HG03103 (cell line): ENCODE measurements around the gene MARK2.
A peak's percentile ranks its signal among the peaks of the same experiment; 100 is the strongest.

Source experiments
- ATAC-seq: cut with Tn5 transposase; IDR thresholded peaks from one replicate; pipeline ENCODE4 v1.9.1; 2021; ENCODE audit warnings: low read depth; ENCODE audit not compliant: unreplicated experiment

Gene MARK2

GRCh38 chr11:63826471-63827190 is 12.3 kb upstream of the MARK2 start:
- ATAC-seq = no peak

DNA sequence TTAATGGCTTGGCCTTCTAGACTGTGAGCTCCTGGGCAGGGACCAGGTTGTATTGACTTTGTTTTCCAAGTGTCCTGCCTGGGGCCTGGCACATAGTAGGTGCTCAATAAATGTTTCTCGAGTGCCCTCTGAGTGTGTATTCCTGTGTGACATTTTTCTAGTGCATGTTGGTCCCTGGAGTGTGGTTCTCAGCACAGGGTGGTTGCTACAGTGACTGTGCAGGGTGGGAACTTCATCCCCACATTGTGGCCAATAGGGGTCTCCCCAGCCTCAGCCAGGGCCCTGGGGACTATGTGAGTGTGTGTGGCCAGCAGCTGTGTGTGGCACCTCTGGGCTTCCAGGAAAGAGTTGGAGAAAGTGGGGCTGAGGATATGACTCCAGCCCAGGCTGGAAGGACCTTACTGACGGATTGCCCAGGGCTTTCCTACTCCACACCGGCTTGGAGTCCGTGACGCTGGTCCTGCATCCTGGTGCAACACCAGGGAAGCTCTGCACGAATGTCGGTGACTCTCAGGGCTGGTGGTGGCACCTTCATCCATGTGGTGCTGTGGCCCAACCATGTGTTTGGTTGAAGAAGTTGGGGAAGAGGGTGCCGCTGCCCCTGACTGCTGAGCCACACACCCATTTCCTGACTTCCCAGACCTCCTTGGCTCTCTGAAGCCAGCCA is 9.0 kb upstream of the MARK2 start:
- ATAC-seq = no peak

DNA sequence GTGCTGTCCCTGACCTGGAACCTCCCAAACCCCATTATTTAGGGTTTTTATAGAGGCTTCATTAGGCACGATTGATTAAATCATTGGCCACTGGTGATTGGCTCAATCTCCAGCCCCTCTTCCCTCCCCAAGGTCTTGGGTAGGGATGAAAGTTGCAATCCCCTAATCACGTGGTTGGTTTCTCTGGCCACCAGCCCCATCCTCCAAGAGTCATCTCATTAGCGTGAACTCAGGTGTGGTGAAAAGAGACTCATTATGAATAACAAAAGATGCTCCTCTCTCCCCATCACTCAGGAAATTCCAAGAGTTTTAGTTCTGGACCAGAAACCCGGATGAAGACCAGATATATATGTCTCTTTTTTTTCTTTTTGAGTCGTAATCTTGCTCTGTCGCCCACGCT is 7.6 kb upstream of the MARK2 start:
- ATAC-seq = no peak

- no peak for ATAC-seq
These were observed 6.6 kb upstream of the MARK2 start for GRCh38 chr11:63832336-63832735.

GRCh38 chr11:63833048-63833447 is 5.9 kb upstream of the MARK2 start:
- no peak for ATAC-seq

GRCh38 chr11:63834535-63835157 is 4.3 kb upstream of the MARK2 start:
- ATAC-seq = no peak

DNA sequence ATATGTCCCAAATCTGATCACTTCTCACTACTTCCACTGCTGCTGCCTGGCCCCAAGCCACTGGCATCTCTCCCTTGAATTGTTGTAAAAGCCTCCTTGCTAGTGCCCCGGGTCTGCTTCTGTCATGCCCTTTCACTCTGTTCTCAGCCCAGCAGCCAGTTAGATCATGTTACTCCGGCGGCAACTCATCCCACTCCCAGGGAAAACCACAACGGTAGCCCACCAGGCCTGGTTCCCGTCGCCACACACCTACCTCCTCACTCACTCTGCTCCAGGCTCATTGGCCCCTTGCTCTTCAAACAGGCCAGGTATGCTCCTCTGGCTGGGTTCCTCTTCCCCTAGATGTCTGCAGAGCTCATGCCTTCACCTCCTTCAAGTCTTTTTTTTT is 3.8 kb upstream of the MARK2 start:
- ATAC-seq = no peak

DNA sequence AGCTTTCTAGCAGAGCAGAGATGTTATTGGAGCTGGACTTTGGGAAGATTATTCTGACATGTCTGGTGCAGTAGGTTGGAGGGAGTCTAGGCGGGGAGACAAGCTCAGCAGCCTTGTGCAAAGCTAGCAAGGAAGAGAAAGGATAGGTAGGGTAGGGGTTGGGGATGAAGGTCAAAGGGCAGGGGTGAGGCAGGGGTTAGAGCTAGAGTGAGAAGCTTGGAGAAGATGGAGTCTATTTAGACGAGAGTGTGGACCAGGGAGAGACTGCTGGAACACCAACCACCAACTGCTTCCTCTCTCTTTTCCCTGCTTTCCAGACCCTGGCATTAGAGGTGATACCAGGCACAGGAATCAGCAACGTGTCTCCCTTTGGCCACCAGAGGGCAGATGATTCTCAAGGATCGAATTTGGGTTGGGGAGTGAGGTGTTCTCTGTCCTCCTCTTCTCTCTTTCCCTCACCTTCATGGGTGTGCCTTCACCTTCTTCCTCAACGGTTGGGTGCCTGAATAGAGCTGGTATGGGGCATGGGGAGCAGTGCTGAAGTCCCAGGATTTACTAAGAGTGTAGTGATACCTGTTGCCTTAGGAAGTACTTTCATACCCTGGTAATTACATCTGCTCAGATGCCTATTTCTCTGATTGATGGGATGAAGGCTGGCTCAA is 1.8 kb upstream of the MARK2 start:
- no peak for ATAC-seq

DNA sequence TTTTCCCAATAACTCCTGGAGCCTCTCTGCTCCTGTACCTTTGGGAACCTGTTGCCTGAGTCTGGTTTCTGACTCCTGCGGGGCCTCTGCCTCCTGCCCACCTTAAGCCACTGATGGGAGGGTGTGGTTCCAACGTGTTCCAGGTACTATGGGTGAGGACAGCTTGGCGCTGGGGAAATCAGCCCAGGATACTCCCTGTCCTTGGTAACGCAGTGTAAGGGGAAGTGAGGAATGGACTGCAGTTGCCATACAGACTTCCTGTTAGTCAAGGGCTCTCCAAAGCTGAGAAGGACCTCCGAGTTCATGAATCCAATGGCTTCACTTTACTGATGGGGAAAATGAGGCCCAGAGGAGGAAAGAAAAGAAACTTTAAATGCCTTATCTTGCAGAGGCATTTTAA is 1.2 kb upstream of the MARK2 start:
- no peak for ATAC-seq

DNA sequence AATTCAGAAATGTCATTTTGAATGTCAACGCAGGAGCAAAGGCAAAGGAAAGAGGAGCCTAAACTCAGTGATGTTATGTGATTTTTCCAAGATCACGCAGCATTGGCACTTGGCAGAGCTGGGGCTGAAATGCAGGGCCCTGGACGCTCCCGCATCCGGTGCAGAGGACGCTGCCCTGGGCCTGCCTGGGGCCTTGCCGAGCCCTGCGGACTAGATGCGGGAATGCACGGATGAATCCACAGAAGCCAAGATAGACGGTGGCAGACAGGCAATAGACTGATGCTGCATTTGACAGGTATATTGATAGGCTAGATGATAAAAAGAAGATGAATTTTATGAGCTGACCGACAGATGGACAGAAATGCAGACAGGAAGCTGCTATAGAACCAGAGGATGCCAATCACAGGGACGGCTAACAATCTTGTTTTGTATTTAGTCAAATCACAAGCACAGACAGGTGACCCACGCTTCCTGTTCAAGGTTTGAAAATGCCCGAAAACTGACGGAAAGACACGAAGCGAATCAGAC is 696 bp upstream of the MARK2 start:
- ATAC-seq = no peak

DNA sequence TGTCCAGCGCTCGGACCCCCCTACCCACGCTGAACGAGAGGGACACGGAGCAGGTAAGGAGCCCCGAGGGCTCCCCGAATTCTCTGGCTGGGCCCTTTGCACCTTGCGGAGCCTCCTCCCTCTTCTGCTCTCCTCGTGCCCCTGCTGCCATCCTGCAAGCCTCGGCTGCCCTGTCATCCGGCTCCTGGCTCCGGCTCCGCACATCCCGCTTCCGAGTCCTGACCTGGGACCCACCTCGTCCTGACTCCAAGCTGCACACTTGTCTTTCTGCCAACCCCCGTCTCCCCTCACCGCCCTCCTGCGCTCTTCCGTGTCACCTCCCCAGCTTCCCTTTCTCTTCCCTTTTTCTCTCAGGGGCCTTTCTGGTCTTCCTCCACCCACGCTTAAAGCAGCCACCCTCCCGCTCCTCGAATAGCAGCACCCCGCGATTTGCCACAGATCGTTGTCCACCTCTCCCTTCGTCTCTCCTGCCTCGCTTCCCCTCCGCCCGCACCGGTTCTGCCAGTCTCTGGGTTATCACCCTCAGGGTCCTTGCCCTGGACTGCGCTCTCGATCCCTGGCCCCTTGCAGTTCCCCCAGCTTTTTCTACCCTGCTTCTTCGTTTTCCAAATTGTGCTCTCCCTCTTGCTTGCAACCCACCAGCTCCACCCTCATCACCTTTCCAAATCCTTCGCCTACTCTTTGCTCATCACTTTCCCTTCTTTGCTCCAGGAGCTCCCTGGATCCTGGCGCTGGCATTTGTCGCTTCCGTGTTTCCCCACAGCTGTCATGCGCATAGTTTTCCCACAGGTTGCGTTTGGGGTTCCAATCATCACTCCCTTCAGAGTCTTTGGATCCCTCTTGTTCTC is 822 bp downstream of the MARK2 start:
- ATAC-seq = peak; percentile 3

DNA sequence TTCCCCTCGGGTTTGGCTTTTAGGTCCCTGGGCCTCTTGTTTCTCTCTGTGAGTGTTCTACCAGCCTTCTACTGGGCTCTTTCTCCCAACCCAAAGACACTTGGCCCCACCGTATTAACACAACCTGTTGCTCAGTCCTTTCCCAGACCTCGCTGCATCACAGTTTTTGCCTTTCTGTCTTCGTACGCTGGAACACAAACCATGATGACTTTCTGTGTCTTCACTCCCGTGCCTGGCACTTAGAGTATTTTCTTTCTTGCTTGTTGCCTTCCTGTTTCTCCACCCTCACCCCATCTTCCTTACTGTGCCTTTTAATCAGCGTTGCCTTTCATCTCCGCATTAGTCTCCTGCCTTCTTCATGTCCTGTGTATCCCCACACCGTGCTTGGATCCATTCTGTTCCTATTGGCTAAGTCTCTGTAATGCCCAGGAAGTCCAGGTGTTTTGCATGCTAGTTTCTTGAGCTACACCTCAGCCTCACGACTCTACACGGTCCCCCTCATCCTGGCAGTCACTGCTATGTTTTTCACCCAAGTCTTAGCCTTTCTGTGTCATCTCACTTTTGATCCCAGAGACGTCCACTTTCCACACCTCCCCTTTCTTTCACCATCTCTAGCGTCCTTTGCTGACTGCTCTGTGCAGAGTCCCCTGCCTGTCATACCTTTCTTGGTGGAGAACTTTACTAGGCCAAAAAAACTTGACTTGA is 1.6 kb downstream of the MARK2 start:
- ATAC-seq = no peak

DNA sequence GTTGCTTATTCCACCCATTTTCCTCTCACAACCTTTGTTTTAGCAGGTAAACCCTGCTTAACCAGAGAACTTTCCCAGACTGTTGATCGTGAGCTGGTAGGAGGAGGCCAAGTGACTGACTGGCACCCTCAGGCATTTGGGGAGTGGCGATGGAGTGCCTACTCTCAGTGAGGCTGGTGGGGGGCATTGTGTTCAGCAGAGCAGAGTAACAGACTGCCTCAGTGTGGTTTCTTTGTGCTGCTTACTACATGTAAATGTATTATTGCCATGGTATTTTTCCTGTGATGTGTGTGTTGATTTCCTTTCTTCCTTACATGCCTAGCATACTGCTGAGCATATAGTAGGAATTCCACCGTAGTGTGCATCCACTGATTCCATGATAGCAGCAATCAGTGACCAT is 2.6 kb downstream of the MARK2 start:
- no peak for ATAC-seq

DNA sequence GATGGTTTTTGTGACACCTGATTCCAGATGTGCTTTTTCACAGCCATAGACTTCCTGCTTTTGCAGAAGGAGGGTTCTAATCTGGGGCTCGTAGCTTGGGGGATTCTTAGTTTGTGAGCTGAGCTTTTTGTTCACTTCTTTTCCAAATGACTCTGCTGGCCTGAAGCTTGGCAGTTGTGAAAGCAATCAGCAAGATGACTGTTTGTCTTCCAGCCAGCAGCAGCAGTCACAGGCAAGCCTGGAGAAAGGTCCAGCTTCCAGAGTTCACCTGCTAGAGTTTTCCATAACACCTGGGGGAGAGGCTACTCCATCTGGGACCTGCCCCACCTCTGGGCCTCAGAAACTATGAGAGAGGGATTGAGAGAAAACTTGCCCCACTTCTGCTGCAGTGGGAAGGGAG is 4.1 kb downstream of the MARK2 start:
- ATAC-seq = no peak

DNA sequence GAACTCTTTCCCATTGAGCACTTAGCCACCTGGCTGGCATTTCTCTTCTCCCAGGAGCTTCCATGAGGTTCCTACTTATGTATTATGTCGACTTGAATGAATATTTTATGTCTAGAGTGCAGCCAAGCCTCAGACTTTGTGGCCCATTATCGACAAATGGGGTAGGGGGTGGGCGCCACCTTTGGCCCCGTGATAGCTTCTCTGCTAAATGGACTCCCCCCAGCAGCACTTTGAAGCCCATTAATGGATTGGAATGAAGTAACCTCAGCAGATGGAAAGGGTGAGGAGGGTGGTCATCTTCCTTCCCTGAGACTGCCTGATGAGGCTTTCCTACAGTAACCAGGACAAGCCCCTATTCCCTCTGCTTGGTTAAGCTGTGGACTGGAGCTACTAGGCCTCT is 5.9 kb downstream of the MARK2 start:
- no peak for ATAC-seq

DNA sequence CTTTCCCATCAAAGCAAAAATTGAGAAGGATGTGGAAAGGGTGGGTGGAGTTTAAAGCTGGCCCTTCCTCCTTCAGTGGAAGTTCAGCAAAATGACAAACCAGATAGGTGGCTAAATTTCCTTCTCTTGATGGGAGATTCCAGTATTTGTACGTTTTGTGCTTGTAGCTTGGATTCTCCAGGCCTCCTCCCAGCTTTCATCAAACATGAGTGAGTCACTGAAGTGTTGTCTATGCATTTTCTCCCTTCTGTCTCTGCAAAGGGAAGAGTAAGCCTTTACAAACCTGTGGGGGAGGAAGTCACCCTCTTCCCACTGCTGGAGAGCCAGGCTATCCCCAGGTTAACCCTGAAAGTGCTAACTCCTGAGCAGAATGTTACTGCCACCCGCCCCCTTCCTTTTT is 6.4 kb downstream of the MARK2 start:
- no peak for ATAC-seq

GRCh38 chr11:63845911-63846310 is 7.0 kb downstream of the MARK2 start:
- ATAC-seq = no peak

DNA sequence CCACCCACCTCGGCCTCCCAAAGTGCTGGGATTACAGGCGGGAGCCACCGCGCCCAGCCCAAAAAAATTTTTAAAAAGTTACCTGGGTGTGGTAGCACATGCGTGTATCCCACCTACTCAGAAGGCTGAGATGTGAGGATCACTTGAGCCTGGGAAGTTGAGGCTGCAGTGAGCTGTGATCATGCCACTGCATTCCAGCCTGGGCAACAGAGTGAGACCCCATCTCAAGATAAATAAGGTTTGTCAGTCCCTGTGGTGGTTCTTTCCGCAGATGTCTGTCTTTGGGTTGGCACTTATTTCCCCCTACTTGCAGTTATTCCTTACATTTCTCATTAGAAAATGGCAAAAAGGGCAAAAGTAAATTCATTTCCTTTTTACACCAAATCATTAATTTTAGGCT is 8.0 kb downstream of the MARK2 start:
- no peak for ATAC-seq

GRCh38 chr11:63847363-63847762 is 8.5 kb downstream of the MARK2 start:
- ATAC-seq = no peak

DNA sequence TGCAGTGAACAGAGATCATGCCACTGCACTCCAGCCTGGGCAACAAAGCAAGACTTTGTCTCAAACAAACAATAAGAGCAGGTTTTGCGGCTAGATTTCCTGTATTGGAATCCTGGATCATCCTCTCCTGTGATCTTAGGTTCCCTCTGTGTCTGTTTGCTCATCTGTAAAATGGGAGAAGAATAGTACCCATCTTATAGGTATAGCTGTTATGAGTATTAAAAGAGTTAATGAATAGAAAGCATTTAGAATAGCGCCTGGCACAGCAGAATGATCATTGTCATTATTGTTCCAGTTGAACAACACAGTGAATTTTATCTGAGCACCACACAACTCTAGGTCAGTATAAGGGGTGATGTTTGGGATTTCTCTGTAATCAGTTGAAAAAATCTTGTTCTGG is 10.8 kb downstream of the MARK2 start:
- no peak for ATAC-seq
